CD14-positive monocyte (primary cell): ENCODE results near the gene ANKRD66. TPM values are rescaled to one million over a fixed set of nuclear protein-coding genes. Genes with fewer than 3 reads are reported as not detected.

ENCODE experiments used
- DNase-seq, 3 donors: peaks; one replicate each; pipeline ENCODE4 v3.0.0-alpha.2; 2011 to 2022
- H2AFZ ChIP-seq: 2 replicates; pipeline ENCODE4 v1.6.0; 2012; ENCODE audit warnings: mild to moderate bottlenecking, low read depth, low read length, inconsistent platforms; ENCODE audit not compliant: insufficient read depth, poor library complexity, severe bottlenecking
- H3K27ac ChIP-seq, 2 donors: 1 replicate in 1 of 2; 2 replicates in 1 of 2; pipeline ENCODE4 v1.5.1; 2012 to 2013; ENCODE audit warnings: low read length in 2 of 2, control low read depth in 1 of 2, inconsistent platforms in 1 of 2, low read depth in 1 of 2, mild to moderate bottlenecking in 1 of 2
- H3K27me3 ChIP-seq, 2 donors: one replicate each; pipeline versions ENCODE4 v1.6.0 to v1.6.1; 2011 to 2013; ENCODE audit warnings: low read length in 2 of 2; ENCODE audit not compliant: control insufficient read depth in 2 of 2, insufficient read depth in 2 of 2
- H3K36me3 ChIP-seq, 2 donors: replicated peaks in 1 of 2; 1 replicate in 1 of 2; 2 replicates in 1 of 2; pipeline versions ENCODE4 v1.5.1 to v1.6.1; 2012 to 2013; ENCODE audit warnings: low read length in 2 of 2, control low read depth in 1 of 2, inconsistent platforms in 1 of 2, mild to moderate bottlenecking in 1 of 2; ENCODE audit not compliant: insufficient read depth in 2 of 2, control insufficient read depth in 1 of 2
- H3K4me1 ChIP-seq, 2 donors: 1 replicate in 1 of 2; 2 replicates in 1 of 2; pipeline versions ENCODE4 v1.5.1 to v1.6.1; 2012 to 2013; ENCODE audit warnings: low read length in 2 of 2, control low read depth in 1 of 2, inconsistent platforms in 1 of 2, mild to moderate bottlenecking in 1 of 2, moderate library complexity in 1 of 2; ENCODE audit not compliant: insufficient read depth in 2 of 2, control insufficient read depth in 1 of 2
- H3K4me2 ChIP-seq: replicated peaks from 2 replicates; pipeline ENCODE3; 2012; ENCODE audit warnings: low read length, moderate library complexity, mild to moderate bottlenecking; ENCODE audit not compliant: poor library complexity, severe bottlenecking; ENCODE audit errors: extremely low read depth
- H3K4me3 ChIP-seq, 3 experiments: fragments of 200-600 bp in 1 of 3; sonication (generic) in 1 of 3; replicated peaks in 1 of 3; 1 replicate in 2 of 3; 2 replicates in 1 of 3; pipeline ENCODE4 v1.5.1; 2011 to 2013; ENCODE audit warnings: low read length in 3 of 3, mild to moderate bottlenecking in 3 of 3, control low read depth in 2 of 3, low read depth in 2 of 3, inconsistent platforms in 1 of 3, moderate library complexity in 1 of 3
- H3K79me2 ChIP-seq: 2 replicates; pipeline ENCODE4 v1.6.0; 2012; ENCODE audit warnings: mild to moderate bottlenecking, control low read depth, inconsistent platforms, low read length, moderate library complexity; ENCODE audit not compliant: insufficient read depth
- H3K9ac ChIP-seq: 2 replicates; pipeline ENCODE4 v1.6.0; 2017; ENCODE audit warnings: low read length, mild to moderate bottlenecking; ENCODE audit not compliant: insufficient read depth, poor library complexity, severe bottlenecking
- H3K9me3 ChIP-seq, 2 donors: replicated peaks in 1 of 2; 1 replicate in 1 of 2; 2 replicates in 1 of 2; pipeline versions ENCODE4 v1.5.1 to v1.6.1; 2012 to 2013; ENCODE audit warnings: low read length in 2 of 2, control low read depth in 1 of 2; ENCODE audit not compliant: control insufficient read depth in 1 of 2, insufficient read depth in 1 of 2
- H4K20me1 ChIP-seq: 2 replicates; pipeline ENCODE4 v1.6.0; 2012; ENCODE audit warnings: mild to moderate bottlenecking, low read length, control low read depth, moderate library complexity; ENCODE audit not compliant: insufficient read depth
- H3K27ac Mint-ChIP-seq, 7 donors: one replicate each; pipeline ENCODE4 v1.8.0; 2020; ENCODE audit warnings: mild to moderate bottlenecking in 7 of 7, mixed read lengths in 7 of 7, moderate library complexity in 6 of 7, inconsistent platforms in 2 of 7
- H3K27me3 Mint-ChIP-seq, 3 donors: one replicate each; pipeline ENCODE4 v1.8.0; 2021 to 2022; ENCODE audit warnings: low read depth in 3 of 3, mild to moderate bottlenecking in 3 of 3, mixed read lengths in 3 of 3, moderate library complexity in 3 of 3, inconsistent platforms in 1 of 3
- H3K36me3 Mint-ChIP-seq, 2 donors: one replicate each; pipeline ENCODE4 v1.8.0; 2020; ENCODE audit warnings: mixed read lengths in 2 of 2, inconsistent platforms in 1 of 2, mild to moderate bottlenecking in 1 of 2
- H3K4me1 Mint-ChIP-seq: one replicate; pipeline ENCODE4 v1.8.0; 2020; ENCODE audit warnings: mild to moderate bottlenecking, mixed read lengths
- H3K4me3 Mint-ChIP-seq, 2 donors: one replicate each; pipeline ENCODE4 v1.8.0; 2020; ENCODE audit warnings: mild to moderate bottlenecking in 2 of 2, mixed read lengths in 2 of 2, moderate library complexity in 1 of 2
- H3K9me3 Mint-ChIP-seq, 7 donors: one replicate each; pipeline ENCODE4 v1.8.0; 2020 to 2022; ENCODE audit warnings: mixed read lengths in 7 of 7, mild to moderate bottlenecking in 6 of 7, moderate library complexity in 6 of 7, inconsistent platforms in 2 of 7
- WGBS: methylation state at CpG from one replicate; pipeline ENCODE4 v1.1.5; 2013; ENCODE audit warnings: missing lambda C conversion rate; ENCODE audit not compliant: insufficient coverage; 5-methylcytosine and 5-hydroxymethylcytosine counted together
- intact Hi-C, 2 donors: fragments of 100-400 bp; cut with micrococcal nuclease; formaldehyde crosslinking; loops; one replicate each; pipeline versions ENCODE4 v1.15.0 to v1.15.1; 2023
- polyA plus RNA-seq, 3 donors: library from polyadenylated mRNA; depleted of rRNA in 1 of 3; unstranded in 2 of 3; stranded (reverse) in 1 of 3; fragments of 300-500 nt in 2 of 3; fragments of >200 nt in 1 of 3; fragmentation: Illumina TruSeq in 2 of 3; gene quantifications; 1 replicate in 2 of 3; 2 replicates in 1 of 3; pipeline ENCODE4 v1.2.3, GENCODE V29; 2012 to 2021
- TF ChIP-seq, protein P1 (sequence below): fragments of 200-600 bp; IDR thresholded peaks from one replicate; pipeline ENCODE4 v1.8.0; 2022; ENCODE audit warnings: antibody characterized with exemption, mild to moderate bottlenecking

The ANKRD66 gene
- polyA plus RNA-seq, 3 donors, result not detected

DNA sequence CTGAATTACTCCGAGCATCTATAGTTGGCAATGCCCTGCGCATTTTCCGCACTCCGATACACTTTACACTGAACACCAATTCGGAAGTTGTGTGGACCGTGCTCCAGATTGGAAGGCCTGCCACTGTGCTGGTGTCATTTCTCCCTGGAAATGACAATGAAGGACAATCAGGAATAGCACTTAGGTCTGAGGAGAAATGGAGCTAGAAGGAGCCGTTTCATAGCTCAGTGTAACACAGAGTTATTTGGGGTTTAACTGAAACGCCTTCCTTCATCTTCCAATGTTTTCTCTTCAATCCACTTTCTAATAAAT is 11.1 kb upstream of the ANKRD66 start:
- Histone ChIP-seq H3K4me1 (peaks cover 37 to 56% of the 10 kb centered on the region in 2 donors), H3K79me2 (no peaks in the 10 kb centered on the region), H3K27me3 (peaks cover 9 to 14% of the 10 kb centered on the region in 2 donors), H3K9me3 (no peaks in the 10 kb centered on the region), H3K4me2 (peak overlapping the region; percentile 92), H3K9ac (peak overlapping the region; percentile 78), H3K27ac (peak overlapping the region in 1 of 2 donors; percentile 67), H2AFZ (peak overlapping the region; percentile 88), H3K36me3 (no peaks in the 10 kb centered on the region), H4K20me1 (no peaks in the 10 kb centered on the region), H3K4me3 (peak overlapping the region; percentile 75 to 89 (median 81))
- WGBS, result 33% methylated on average over 5 of the region's 8 CpGs
- H3K27me3 Mint-ChIP-seq, result peaks cover 12 to 43% (median 33%) of the 10 kb centered on the region in 3 donors
- intact Hi-C loops, result no loop called here
- peaks cover 26 to 30% of the 10 kb centered on the region in 2 donors for H3K36me3 Mint-ChIP-seq
- H3K27ac Mint-ChIP-seq, result peak overlapping the region; percentile 28 to 88 (median 81)
- peak overlapping the region; percentile 96 for H3K4me3 Mint-ChIP-seq
- TF ChIP-seq, protein P1, sequence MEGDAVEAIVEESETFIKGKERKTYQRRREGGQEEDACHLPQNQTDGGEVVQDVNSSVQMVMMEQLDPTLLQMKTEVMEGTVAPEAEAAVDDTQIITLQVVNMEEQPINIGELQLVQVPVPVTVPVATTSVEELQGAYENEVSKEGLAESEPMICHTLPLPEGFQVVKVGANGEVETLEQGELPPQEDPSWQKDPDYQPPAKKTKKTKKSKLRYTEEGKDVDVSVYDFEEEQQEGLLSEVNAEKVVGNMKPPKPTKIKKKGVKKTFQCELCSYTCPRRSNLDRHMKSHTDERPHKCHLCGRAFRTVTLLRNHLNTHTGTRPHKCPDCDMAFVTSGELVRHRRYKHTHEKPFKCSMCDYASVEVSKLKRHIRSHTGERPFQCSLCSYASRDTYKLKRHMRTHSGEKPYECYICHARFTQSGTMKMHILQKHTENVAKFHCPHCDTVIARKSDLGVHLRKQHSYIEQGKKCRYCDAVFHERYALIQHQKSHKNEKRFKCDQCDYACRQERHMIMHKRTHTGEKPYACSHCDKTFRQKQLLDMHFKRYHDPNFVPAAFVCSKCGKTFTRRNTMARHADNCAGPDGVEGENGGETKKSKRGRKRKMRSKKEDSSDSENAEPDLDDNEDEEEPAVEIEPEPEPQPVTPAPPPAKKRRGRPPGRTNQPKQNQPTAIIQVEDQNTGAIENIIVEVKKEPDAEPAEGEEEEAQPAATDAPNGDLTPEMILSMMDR, result no peak
- peaks cover 53% of the 10 kb centered on the region for H3K4me1 Mint-ChIP-seq
- DNase-seq, result no peak
- H3K9me3 Mint-ChIP-seq, result peaks cover 0 to 6% (median 5%) of the 10 kb centered on the region in 7 donors

DNA sequence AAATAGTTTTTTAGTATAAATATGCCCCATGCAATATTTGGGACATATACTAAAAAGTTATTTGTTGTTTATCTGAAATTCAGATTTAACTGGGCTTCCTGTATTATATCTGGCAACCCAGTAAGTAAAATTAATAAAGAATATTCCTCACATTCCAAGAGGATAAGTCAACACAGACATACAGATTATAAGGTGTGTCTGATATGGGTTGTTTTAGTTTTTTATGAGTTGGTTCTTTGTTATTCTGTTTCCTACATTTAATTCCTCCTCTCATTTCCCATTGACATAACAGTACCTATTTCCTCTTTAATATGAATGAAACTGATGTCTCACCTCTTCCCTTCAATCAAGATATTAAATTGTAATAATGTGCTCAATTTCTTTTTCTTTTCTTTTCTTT is 9.8 kb upstream of the ANKRD66 start:
- Mint-ChIP-seq H3K4me3 (peak overlapping the region in 1 of 2 donors; percentile 65), H3K9me3 (peaks cover 0 to 6% (median 5%) of the 10 kb centered on the region in 7 donors), H3K27me3 (peaks cover 12 to 43% (median 33%) of the 10 kb centered on the region in 3 donors), H3K36me3 (peaks cover 24 to 28% of the 10 kb centered on the region in 2 donors), H3K4me1 (peaks cover 42% of the 10 kb centered on the region), H3K27ac (no peak overlapping the region)
- H3K9ac ChIP-seq, result no peak overlapping the region
- no peak overlapping the region for H3K4me2 ChIP-seq
- H3K79me2 ChIP-seq, result no peaks in the 10 kb centered on the region
- H3K9me3 ChIP-seq, result no peaks in the 10 kb centered on the region
- no peaks in the 10 kb centered on the region for H3K36me3 ChIP-seq
- H4K20me1 ChIP-seq, result no peaks in the 10 kb centered on the region
- peaks cover 28 to 43% of the 10 kb centered on the region in 2 donors for H3K4me1 ChIP-seq
- H3K4me3 ChIP-seq, result no peak overlapping the region
- no peak for DNase-seq
- peaks cover 9 to 14% of the 10 kb centered on the region in 2 donors for H3K27me3 ChIP-seq
- no peak overlapping the region for H2AFZ ChIP-seq
- intact Hi-C loops, result no loop called here
- TF ChIP-seq, protein P1, result no peak
- no peak overlapping the region for H3K27ac ChIP-seq
